SU-DHL-6 (cell line): ENCODE data around the gene ZNF688.
A peak's percentile ranks its signal among the peaks of the same experiment; 100 is the strongest.
"Not testable (repeated sequence)": the region's sequence is repeated elsewhere in the genome, so short reads cannot be mapped to it uniquely, and the experiment has no call there.

Source experiments
- H2AFZ ChIP-seq: fragments of 200-600 bp; sonication (generic); 2 replicates; pipeline ENCODE4 v1.6.1; 2014; ENCODE audit warnings: low read depth, mild to moderate bottlenecking, moderate library complexity, mixed read lengths, antibody characterized with exemption, low read length; ENCODE audit not compliant: severe bottlenecking
- H3F3A ChIP-seq: fragments of 200-600 bp; shearing (Covaris generic); 2 replicates; pipeline ENCODE4 v1.6.0; 2016; ENCODE audit warnings: antibody characterized with exemption, mild to moderate bottlenecking; ENCODE audit not compliant: insufficient read depth
- H3K27ac ChIP-seq: fragments of 200-600 bp; sonication (generic); 2 replicates; pipeline ENCODE4 v1.5.1; 2016; ENCODE audit warnings: low read depth, mild to moderate bottlenecking, low read length, moderate library complexity, mixed read lengths
- H3K27me3 ChIP-seq: fragments of 200-600 bp; sonication (generic), shearing (Covaris generic); 2 replicates; pipeline ENCODE4 v1.6.0; 2014; ENCODE audit warnings: mild to moderate bottlenecking, low read length
- H3K36me3 ChIP-seq: fragments of 200-600 bp; sonication (generic); 2 replicates; pipeline ENCODE4 v1.6.1; 2014; ENCODE audit warnings: mild to moderate bottlenecking, low read length, mixed read lengths
- H3K4me2 ChIP-seq: fragments of 300-600, 200-600 bp; shearing (Covaris generic), sonication (generic); 2 replicates; pipeline ENCODE4 v1.6.0; 2014; ENCODE audit warnings: low read length, low read depth, mild to moderate bottlenecking; ENCODE audit not compliant: poor library complexity, severe bottlenecking
- H3K4me3 ChIP-seq: fragments of 200-600 bp; sonication (generic); 2 replicates; pipeline ENCODE4 v1.5.1; 2014; ENCODE audit warnings: antibody characterized with exemption, low read length, mild to moderate bottlenecking, mixed read lengths; ENCODE audit not compliant: insufficient read depth, poor library complexity, severe bottlenecking
- H3K79me2 ChIP-seq: fragments of 200-600 bp; sonication (generic); 2 replicates; pipeline ENCODE4 v1.6.1; 2014; ENCODE audit warnings: mild to moderate bottlenecking, low read length, moderate library complexity; ENCODE audit not compliant: insufficient read depth
- H3K9ac ChIP-seq: fragments of 200-600 bp; sonication (generic); 2 replicates; pipeline ENCODE4 v1.7.0; 2014; ENCODE audit warnings: mild to moderate bottlenecking, low read length
- H3K9me2 ChIP-seq: fragments of 200-600 bp; sonication (generic); replicated peaks from 2 replicates; pipeline ENCODE4 v1.6.1; 2014; ENCODE audit warnings: low read length; ENCODE audit not compliant: insufficient read depth
- H3K9me3 ChIP-seq: fragments of 200-600 bp; sonication (generic); 2 replicates; pipeline ENCODE4 v1.6.1; 2014; ENCODE audit warnings: low read length, mixed read lengths; ENCODE audit not compliant: insufficient read depth
- H4K20me1 ChIP-seq: fragments of 200-600 bp; sonication (generic); 2 replicates; pipeline ENCODE4 v1.6.1; 2014; ENCODE audit warnings: low read depth, mild to moderate bottlenecking, antibody characterized with exemption, low read length, moderate library complexity, mixed read lengths
- EZH2phosphoT487 ChIP-seq: fragments of 200-600 bp; sonication (generic), shearing (Covaris generic); conservative IDR thresholded peaks from 2 replicates; pipeline ENCODE4 v1.6.1; 2018; ENCODE audit warnings: mild to moderate bottlenecking, antibody characterized with exemption, low read length, moderate library complexity, mixed read lengths
- TF ChIP-seq, protein P1 (sequence below): fragments of 200-600 bp; sonication (generic); IDR thresholded peaks from one replicate; pipeline ENCODE4 v1.5.1; 2017; ENCODE audit warnings: antibody characterized with exemption, mild to moderate bottlenecking, low read length, moderate library complexity; ENCODE audit not compliant: insufficient read depth, poor library complexity, severe bottlenecking

ZNF688 gene

DNA sequence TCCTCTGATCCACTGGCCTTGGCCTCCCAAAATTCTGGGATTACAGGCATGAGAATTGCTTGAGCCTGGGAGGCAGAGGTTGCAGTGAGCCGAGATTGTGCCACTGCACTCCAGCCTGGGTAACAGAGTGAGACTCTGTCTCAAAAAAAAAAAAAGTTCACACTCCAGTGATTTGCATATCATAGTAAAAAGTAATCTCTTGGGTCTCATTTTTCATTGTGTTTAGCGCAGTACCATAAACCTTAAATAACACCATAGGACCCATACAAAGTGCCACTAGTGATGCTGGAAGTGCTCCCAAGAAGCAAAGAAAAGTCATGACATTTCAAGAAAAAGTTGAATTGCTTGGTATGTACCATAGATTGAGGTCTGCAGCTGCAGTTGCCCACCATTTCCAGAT is 18.1 kb upstream of the ZNF688 start:
- H3K27ac ChIP-seq, H3F3A ChIP-seq, H3K36me3 ChIP-seq, H3K4me2 ChIP-seq, H3K27me3 ChIP-seq, H3K79me2 ChIP-seq, H4K20me1 ChIP-seq, H3K9ac ChIP-seq, H2AFZ ChIP-seq, H3K9me3 ChIP-seq, H3K9me2 ChIP-seq, H3K4me3 ChIP-seq: not testable (repeated sequence)

DNA sequence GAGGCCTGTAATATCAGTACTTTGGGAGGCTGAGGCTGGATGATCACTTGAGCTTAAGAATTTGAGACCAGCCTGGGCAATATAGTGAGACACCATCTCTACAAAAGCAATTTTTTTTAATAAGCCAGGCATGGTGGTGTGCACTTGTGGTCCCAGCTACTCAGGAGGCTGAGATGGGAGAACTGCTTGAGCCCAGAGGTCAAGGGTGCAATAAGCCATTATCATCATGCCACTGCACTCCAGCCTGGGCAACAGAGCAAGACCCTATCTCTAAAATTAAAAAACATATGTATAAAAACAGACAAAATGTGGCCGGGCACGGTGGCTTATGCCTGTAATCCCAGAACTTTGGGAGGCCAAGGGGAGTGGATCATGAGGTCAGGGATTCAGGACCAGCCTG is 17.1 kb upstream of the ZNF688 start:
- Histone ChIP-seq H3K27me3 (no peaks in the 10 kb centered on the region), H3K79me2 (no peaks in the 10 kb centered on the region), H3K4me2 (no peak overlapping the region), H3K4me3 (no peak overlapping the region), H3K9me3 (no peaks in the 10 kb centered on the region), H2AFZ (no peak overlapping the region), H3K27ac (no peak overlapping the region), H3K9me2 (no peaks in the 10 kb centered on the region), H3K9ac (no peak overlapping the region), H3F3A (no peaks in the 10 kb centered on the region; the same call in 1 of the 2 replicates), H4K20me1 (no peaks in the 10 kb centered on the region), H3K36me3 (no peaks in the 10 kb centered on the region)
- TF ChIP-seq, protein P1, sequence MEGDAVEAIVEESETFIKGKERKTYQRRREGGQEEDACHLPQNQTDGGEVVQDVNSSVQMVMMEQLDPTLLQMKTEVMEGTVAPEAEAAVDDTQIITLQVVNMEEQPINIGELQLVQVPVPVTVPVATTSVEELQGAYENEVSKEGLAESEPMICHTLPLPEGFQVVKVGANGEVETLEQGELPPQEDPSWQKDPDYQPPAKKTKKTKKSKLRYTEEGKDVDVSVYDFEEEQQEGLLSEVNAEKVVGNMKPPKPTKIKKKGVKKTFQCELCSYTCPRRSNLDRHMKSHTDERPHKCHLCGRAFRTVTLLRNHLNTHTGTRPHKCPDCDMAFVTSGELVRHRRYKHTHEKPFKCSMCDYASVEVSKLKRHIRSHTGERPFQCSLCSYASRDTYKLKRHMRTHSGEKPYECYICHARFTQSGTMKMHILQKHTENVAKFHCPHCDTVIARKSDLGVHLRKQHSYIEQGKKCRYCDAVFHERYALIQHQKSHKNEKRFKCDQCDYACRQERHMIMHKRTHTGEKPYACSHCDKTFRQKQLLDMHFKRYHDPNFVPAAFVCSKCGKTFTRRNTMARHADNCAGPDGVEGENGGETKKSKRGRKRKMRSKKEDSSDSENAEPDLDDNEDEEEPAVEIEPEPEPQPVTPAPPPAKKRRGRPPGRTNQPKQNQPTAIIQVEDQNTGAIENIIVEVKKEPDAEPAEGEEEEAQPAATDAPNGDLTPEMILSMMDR = no peak
- TF ChIP-seq EZH2phosphoT487 = no peak

DNA sequence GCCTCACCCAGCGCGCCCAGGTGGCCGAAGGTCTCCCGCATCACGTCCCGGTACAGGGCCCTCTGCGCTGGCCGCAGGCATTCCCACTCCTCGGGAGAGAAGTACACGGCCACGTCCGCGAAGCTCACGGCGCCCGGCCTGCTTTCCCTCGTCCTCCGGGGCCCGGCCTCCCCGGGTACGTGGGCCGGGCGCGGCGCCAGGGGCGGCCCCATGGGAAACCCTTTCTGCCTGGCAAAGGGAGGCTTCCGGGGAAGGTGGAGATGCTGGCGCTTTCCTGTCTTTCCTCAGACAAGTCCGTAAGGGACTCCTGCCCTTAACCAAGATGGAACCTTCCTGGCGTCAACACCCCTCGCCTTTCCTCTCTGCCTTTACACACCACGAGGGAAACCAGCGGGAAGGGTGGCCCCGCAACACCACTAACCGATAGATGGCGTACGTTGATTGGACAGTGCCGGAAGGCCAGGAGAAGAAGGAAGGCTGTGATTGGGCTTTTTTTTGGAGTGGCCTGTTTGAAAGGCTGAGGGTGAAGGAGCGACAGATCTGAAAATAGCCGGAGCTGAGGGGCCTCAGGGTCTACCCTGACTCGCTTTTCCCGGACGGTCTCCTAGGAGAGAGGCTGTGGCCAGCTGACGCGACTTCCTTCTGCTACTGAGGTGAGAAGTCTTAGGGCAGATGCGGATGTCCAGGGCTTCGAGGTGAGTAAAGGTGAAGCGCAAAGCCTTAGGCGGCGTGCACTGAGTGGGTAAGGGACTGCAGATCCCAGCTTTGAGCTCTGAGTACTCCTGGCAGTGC is 14.1 kb upstream of the ZNF688 start, which contains the start of gene ZNF785:
Gene ZNF785 (minus strand): TSS at position 298 of the 792 bp plus-strand sequence. CDS start 86 bp downstream, at position 212.
- Histone ChIP-seq H4K20me1 (no peaks in the 10 kb centered on the region), H3K27ac (no peak within 1 kb of the TSS), H2AFZ (peak within 1 kb of the TSS; percentile 66), H3K9me2 (no peaks in the 10 kb centered on the region), H3K79me2 (no peaks in the 10 kb centered on the region), H3K4me2 (peak within 1 kb of the TSS; percentile 16), H3K4me3 (no peak within 1 kb of the TSS), H3K9ac (no peak within 1 kb of the TSS), H3F3A (no peaks in the 10 kb centered on the region), H3K27me3 (no peaks in the 10 kb centered on the region), H3K9me3 (no peaks in the 10 kb centered on the region), H3K36me3 (no peaks in the 10 kb centered on the region)
- no peak for TF ChIP-seq EZH2phosphoT487
- TF ChIP-seq, protein P1 = peak; percentile 24

DNA sequence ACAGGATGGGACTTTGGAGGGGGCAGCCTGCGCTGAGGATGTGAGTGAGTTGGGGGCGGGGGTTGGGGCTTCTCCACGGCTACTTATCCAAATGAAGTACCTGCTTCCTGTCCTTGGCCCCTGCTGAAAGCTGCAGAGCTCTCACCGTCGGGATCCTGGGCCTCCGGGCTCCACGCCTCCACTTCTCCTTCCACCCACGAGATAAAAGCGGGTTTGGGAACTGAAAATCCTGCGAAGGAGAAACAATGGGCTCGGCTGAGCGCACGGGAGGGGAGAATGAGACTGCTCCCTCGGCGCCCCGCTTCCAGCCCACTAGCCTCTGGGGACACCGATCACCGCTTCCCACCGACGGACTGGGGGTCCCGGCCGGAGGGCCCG is 13.5 kb upstream of the ZNF688 start:
- Histone ChIP-seq H3K79me2 (no peaks in the 10 kb centered on the region), H3F3A (no peaks in the 10 kb centered on the region), H3K9me2 (no peaks in the 10 kb centered on the region), H3K36me3 (no peaks in the 10 kb centered on the region), H3K27me3 (no peaks in the 10 kb centered on the region), H3K9me3 (no peaks in the 10 kb centered on the region), H2AFZ (no peak overlapping the region), H3K27ac (no peak overlapping the region), H3K4me2 (no peak overlapping the region), H3K9ac (no peak overlapping the region), H3K4me3 (no peak overlapping the region), H4K20me1 (no peaks in the 10 kb centered on the region)
- no peak for TF ChIP-seq EZH2phosphoT487
- TF ChIP-seq, protein P1 = no peak
